ENCODE measurements around the gene EEPD1.
"Not testable (repeated sequence)": the region's sequence is repeated elsewhere in the genome, so short reads cannot be mapped to it uniquely, and the experiment has no call there.

EEPD1 gene

DNA sequence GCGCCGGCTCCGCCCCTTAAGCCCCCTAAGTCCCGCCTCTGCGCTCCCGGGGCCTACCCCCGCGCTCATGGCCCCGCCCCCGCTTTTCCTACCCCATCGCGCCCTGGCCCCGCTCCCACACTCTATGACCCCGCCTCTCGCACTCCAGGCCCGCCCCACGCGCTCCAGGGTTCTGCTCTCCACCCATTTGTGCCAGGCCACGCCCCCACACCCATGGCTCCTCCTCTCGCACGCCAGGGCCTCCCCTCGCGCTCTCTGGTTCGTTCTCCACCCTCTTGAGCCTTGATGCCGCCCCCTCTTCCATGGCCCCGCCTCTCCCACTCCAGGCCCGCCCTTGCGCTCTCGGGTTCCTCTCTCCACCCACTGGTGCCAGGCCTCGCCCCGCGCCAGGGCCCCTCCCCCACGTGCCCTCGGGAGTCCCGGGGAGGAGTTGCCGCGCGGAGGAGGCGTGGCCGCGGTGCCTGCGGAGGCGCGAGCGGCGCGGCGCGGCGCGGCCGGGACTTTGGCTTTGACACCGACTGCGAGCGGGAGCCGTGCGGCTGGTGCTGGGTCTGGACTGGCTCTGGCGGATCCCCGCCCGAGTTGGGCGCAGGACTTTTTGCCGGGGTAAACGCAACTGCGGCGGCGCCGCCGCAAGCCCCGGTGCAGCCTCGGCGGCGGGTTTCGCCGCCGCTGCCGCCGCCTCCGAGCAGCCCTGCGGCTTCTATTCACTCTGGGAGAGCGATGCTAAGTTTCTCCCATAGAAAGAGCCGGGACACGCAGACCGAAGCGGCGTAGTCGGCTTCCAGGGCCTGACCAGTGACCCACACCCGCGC is at the start of gene EEPD1:
EEPD1 (plus strand) TSS at position 499 of the 815 bp plus-strand sequence. CDS start 1,071 bp downstream, outside the sequence.
- peak; percentile 98 to 100 for DNase-seq (ENCODE audit: low read depth in 2 of 2)

- no peak for DNase-seq (ENCODE audit: low read depth in 2 of 2)
Observed at GRCh38 chr7:36103837-36104561, 49.1 kb upstream of the EEPD1 start.

DNA sequence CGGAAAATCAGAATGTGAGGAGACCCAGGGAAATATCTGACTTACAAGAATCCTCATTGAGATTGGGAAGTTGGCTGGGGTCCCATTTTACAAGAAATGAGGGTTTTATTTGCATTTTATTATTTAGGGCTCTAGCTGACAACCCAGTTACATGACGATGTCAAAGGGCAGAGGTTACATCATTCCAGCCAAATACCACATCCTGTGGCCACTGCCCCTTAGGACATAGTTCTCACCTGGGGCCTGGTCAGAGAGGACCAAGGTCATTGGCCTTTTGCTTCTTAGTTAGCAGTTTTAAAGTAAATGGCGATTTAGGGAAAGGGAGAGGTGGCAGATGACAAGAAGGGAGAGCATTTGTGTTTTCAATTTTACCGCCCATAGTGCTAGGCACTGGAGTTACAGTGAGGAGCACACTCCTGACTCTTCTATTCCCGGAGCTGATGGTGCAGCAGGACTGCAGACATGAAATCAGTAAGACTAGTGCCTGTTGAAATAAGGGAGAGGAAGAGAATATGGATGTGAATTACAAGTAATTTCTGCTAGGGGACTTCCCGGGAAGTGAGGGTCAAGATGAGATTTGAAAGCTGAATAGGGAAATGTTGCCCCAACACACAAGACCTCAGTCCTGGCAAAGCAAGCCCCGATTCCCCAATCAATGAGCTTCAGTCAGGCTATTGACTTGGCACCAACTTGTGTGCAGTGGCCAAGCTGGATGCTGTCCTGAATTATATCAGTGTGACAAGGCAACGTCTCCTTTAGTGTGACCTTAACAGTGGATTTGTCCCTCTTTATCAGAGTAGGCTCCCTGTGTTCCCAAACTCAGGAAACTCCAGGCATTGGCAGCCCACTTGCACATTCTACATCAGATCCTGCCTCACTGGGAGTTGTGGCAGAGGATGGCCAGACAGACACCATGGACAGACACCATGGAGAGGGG is 45.8 kb upstream of the EEPD1 start:
- not testable (repeated sequence) for DNase-seq (ENCODE audit: low read depth in 2 of 2)

GRCh38 chr7:36107926-36108631 is 45.0 kb upstream of the EEPD1 start:
- DNase-seq (ENCODE audit: low read depth in 2 of 2), result no peak

DNA sequence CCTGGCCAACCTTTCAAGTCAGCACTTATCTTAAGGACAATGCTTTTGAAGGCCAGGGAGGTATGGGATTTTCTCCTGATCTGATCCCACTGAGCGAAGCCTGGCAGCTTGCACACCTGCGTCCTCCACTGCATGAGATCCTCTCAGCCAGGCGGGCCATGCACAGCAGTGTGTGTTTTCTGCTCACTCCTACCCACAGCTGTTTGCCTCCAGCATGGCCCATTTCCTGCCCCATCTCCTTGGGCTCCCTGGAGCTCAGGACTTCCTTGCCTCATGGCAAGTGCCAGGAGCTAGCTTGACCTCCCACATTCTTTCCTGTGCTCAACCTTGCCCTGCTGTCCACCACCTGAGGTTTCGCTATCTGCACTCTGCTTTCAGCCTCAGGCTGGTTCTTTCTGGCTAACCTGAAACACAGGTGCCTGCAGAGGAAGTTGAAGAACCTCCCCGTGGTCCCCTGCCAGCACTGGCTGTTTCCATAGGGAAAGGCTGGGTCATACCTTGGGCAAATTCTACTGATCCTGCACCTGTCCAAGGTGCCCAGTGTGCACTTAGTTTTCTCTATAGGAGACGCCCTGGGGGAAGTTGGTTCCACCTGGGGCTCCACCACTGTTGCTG is 43.9 kb upstream of the EEPD1 start:
- no peak for DNase-seq (ENCODE audit: low read depth in 2 of 2)

- no peak for DNase-seq (ENCODE audit: low read depth in 2 of 2)
Observed at GRCh38 chr7:36110584-36110983, 42.5 kb upstream of the EEPD1 start.

DNA sequence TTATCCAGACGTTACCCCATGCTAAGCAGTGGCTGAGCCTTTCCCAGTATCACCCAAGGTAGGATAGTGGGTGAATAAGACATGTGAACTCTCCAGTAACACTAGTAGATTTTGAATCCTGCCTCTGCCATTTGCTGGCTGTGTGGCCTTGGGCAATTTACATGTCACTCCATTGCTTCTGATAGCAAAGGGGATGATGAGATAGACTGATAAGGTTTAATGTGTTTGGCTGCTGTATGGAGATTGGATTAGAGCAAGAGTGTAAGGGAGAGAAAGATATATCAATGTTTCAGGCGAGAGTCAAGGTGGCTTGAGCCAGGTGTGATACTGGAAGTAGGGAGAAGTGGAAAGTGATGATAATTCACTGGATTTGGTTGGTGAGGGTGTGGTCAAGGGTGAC is 40.1 kb upstream of the EEPD1 start:
- no peak for DNase-seq (ENCODE audit: low read depth in 2 of 2)

DNA sequence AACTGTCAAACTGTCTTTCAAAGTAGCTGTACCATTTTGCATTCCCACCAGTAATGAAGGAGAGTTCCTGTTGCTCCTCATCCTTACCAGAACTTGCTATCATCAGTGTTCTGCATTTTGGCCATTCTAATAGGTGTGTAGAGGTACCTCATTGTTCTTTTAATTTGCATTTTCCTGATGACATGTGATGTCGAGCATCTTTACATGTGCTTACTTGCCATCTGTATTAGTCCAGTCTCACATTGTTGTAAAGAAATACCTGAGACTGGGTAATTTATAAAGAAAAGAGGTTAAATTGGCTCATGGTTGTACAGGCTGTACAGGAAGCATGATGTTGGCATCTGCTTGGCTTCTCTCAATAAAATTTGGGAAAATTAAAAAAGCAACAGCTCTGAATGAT is 38.7 kb upstream of the EEPD1 start:
- DNase-seq (ENCODE audit: low read depth in 2 of 2), result no peak

DNA sequence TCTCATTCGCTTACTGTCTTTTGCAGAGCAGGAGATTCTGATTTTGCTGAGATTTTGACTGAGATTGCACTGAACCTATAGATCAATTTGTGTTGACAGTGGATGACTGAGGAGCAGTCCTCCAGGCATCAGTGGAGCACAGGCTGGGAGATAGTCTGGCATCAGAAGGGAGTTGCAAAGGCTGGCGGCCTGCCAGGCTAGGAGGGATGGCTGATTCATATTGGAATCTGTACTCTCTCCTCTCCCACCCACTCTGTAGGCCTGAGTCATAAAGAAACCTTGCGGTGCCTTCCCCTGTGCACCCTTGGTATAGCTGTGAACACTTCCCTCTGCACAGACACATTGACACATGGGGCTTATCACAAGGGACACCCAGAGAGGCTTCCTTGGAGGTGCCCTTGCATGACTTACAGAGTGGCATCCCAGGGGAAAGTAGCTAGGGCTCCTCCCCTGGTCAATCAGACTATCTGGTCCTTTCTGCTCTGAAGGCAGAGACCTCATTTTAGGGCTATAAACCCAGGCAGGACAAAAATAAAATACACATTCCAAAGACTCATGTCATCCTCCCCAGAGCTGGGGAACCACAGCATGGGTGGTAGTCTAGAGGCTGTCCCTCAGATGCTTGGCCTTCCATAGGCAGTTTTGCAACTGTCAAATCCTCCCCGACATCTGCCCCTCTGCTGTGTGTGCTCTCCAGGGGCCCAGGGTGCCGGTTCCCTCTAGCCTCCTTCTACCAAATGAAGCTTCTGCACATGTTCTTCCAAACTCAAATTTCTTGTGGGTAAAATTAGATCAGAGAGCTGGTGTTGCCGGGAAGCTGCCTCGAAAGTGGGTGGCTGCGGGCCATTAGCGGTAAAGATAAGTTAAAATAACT is 37.4 kb upstream of the EEPD1 start:
- peak; percentile 39 to 51 for DNase-seq (ENCODE audit: low read depth in 2 of 2)

GRCh38 chr7:36116347-36117202 is 36.5 kb upstream of the EEPD1 start:
- DNase-seq (ENCODE audit: low read depth in 2 of 2), result no peak

GRCh38 chr7:36117203-36117840 is 35.7 kb upstream of the EEPD1 start:
- no peak for DNase-seq (ENCODE audit: low read depth in 2 of 2)

DNA sequence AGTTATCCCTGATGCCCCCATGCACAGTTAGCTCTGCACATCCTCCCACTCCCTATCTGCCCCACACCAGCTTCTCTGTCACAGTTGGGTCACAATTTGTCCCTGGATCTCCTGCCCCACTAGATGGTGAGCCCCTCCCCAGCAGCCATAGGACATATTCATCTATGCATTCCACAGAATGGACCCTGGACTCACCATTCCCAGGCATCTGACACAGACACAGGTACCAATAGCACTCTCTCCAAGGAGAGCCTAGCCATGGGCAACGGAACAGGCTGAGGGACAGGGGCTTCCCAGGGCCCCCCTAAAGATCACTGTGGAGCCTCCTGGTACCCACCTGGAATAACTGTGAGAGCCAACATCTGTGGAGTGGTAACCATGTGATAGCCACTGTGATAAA is 34.7 kb upstream of the EEPD1 start:
- DNase-seq (ENCODE audit: low read depth in 2 of 2), result no peak

DNA sequence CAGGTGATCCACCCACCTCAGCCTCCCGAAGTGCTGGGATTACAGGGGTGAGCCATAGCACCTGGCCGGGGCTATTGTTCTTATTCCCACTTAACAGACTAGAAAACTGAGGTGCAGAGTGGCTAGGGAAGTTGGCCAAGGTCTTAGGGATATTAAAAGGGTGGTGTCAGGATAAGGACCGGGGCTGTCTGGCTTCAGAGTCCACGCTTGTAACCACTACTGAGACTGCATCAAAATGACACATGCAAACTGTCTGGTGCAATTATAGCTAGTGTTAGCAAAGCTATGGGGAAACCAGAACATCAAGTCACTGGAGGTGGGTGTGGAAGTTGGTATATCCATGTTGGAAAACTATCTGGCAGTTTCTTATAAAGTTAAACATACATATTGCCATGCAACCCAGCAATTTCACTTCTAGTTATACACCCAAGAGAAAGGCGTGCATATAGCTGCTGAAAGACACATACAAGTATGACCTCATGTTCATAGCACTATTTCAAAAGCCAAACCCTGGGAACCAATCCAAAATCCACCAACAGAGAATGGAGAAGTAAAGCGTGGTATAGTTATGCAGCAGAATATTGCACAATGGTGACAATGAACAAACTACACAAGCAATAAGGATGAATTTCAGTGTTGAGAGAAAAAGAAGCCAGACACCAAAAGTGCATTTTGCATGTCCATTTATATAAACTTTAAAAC is 33.9 kb upstream of the EEPD1 start:
- DNase-seq (ENCODE audit: low read depth in 2 of 2), result no peak

- DNase-seq (ENCODE audit: low read depth in 2 of 2), result not testable (repeated sequence)
Observed at GRCh38 chr7:36119983-36120646, 32.9 kb upstream of the EEPD1 start.

DNA sequence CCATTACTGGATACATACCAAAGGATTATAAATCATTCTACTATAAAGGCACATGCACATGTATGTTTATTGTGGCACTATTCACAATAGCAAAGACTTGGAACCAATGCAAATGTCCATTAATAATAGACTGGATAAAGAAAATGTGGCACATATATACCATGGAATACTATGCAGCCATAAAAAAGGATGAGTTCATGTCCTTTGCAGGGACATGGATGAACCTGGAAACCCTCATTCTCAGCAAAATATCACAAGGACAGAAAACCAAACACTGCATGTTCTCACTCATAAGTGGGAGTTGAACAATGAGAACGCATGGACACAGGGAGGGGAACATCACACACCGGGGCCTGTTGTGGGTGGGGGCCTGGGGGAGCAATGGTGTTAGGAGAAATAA is 27.4 kb upstream of the EEPD1 start:
- not testable (repeated sequence) for DNase-seq (ENCODE audit: low read depth in 2 of 2)

DNA sequence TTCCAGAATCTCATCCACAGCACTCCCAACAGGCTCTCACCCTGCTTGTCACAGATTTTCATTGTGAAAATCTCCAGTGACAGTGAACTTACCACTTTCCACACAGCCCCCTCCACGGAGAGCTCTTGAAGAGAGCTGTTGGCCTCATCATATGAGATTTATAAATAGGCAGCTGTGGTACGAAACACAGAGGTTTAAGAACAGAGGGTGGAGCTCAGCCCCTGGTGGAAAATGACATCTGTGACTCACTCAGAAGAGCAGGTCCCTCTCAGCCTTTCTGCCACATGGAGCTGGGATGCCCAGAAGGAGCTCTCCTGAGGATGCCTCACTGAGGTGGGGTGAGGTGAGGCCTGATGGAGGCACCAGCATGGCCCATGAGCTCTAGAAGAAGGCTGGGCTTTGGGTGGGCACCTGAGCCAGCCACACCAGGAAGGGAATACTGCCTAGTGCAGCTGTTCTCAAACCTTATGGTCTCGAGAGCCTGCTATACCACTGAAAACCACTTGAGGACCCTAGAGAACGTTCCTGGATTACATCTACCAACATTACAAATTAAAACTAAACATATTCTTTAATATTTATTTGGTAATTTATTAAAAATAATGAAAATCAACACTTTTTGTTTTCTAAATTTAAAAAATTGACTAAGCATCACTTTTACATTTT is 25.8 kb upstream of the EEPD1 start:
- DNase-seq (ENCODE audit: low read depth in 2 of 2), result no peak
